HG03135 (cell line): Measurements from ENCODE around the gene URAD.
"Not testable (repeated sequence)": the region's sequence is repeated elsewhere in the genome, so short reads cannot be mapped to it uniquely, and the experiment has no call there.

Source experiments
- ATAC-seq: cut with Tn5 transposase; IDR thresholded peaks from one replicate; pipeline ENCODE4 v1.9.1; 2021; ENCODE audit warnings: mild to moderate bottlenecking, moderate library complexity; ENCODE audit not compliant: unreplicated experiment

Gene URAD

GRCh38 chr13:27971236-27971645 is 17.3 kb downstream of the URAD start:
- no peak for ATAC-seq

GRCh38 chr13:27970382-27971235 is 17.9 kb downstream of the URAD start:
- no peak for ATAC-seq

GRCh38 chr13:27969866-27970229 is 18.6 kb downstream of the URAD start:
- ATAC-seq = no peak

- ATAC-seq = no peak
Measured at GRCh38 chr13:27969082-27969865, 19.2 kb downstream of the URAD start, which contains the start of gene CDX2. Gene CDX2 (minus strand): TSS chr13:27969315. CDS start chr13:27969006, 309 bp downstream.

- no peak for ATAC-seq
Measured at GRCh38 chr13:27968316-27969081, 20.0 kb downstream of the URAD start.

GRCh38 chr13:27967736-27968315 is 20.7 kb downstream of the URAD start:
- ATAC-seq = no peak

GRCh38 chr13:27967203-27967735 is 21.2 kb downstream of the URAD start:
- no peak for ATAC-seq

- ATAC-seq = no peak
Measured at GRCh38 chr13:27966641-27967202, 21.8 kb downstream of the URAD start.

GRCh38 chr13:27965740-27966640 is 22.5 kb downstream of the URAD start:
- ATAC-seq = no peak

GRCh38 chr13:27965343-27965739 is 23.2 kb downstream of the URAD start:
- no peak for ATAC-seq

GRCh38 chr13:27964741-27965323 is 23.7 kb downstream of the URAD start:
- no peak for ATAC-seq

GRCh38 chr13:27964206-27964605 is 24.3 kb downstream of the URAD start:
- ATAC-seq = not testable (repeated sequence)

GRCh38 chr13:27963491-27963890 is 25.0 kb downstream of the URAD start:
- ATAC-seq = no peak

- no peak for ATAC-seq
Measured at GRCh38 chr13:27962982-27963381, 25.5 kb downstream of the URAD start.

GRCh38 chr13:27962128-27962841 is 26.2 kb downstream of the URAD start:
- no peak for ATAC-seq

- no peak for ATAC-seq
Measured at GRCh38 chr13:27961227-27962085, 27.0 kb downstream of the URAD start.
